GM18867 (cell line): ENCODE results near the gene SF3B4.
"Not testable (repeated sequence)": the region's sequence is repeated elsewhere in the genome, so short reads cannot be mapped to it uniquely, and the experiment has no call there.

Source experiments
- ATAC-seq: cut with Tn5 transposase; IDR thresholded peaks from one replicate; pipeline ENCODE4 v1.9.1; 2021; ENCODE audit warnings: mild to moderate bottlenecking, moderate library complexity; ENCODE audit not compliant: unreplicated experiment

Gene SF3B4

DNA sequence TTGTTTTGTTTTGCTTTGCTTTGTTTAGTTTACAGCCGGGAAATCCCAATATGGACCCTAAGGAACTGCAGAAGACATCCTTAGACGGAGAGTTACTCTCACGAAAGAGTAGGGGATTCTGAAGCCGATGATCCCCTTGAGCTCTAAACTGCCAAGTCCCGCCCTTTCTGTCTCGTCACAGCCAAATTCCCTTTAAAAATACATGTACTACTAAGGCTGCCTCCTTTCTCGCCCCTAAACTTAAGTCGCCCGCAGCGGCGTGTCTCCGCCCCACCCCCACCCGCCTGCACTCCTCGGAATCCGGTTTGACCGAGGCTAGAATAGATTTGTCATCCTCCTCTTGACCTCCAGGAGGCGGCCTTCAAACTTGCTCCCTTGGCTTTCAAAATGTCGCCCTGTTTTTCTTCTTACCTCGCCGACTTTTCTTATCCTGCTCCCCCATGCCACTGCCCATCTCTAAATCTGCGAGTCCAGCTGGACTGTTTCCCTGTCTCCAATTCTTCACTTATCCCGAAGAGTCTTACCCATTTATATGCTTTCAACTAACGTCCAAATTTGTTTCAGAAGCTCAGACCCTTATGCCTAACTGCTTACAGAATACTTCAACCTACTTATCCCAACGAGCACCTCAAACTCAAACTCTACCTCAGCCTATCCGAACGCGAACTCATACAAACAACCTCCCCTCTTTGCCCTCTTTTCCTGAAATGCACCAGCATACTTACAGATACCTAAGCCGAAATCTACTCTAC is 39.2 kb downstream of the SF3B4 start:
- peak; percentile 27 for ATAC-seq

DNA sequence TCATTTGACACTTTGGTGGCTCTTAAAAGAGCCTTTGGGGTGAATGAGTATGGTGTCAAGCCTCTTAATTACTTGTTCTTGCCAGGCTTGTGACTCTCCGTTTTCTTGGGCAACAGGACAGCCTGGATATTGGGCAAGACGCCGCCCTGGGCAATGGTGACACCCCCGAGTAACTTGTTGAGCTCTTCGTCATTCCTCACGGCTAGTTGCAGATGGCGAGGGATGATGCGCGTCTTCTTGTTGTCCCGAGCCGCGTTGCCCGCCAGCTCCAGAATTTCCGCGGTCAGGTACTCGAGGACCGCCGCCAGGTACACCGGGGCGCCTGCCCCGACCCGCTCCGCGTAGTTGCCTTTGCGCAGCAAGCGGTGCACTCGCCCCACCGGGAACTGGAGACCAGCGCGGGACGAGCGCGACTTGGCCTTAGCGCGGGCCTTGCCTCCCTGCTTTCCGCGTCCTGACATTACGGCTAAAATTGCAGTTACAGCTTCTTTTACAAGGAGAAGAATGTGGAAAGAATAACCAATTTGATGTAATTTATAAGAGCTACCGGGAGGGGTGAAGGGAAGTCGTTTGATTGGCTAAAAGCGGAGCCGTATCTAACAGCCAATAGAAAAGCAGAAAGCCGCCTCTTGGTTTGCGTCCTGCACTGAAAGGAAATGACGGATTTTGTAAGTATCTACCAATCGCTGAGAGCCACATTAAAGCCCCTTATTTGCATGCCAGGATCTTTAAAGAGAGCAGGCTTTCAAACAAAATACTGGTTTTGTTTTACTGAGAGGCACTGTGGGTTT is 40.0 kb downstream of the SF3B4 start:
- peak; percentile 46 for ATAC-seq

DNA sequence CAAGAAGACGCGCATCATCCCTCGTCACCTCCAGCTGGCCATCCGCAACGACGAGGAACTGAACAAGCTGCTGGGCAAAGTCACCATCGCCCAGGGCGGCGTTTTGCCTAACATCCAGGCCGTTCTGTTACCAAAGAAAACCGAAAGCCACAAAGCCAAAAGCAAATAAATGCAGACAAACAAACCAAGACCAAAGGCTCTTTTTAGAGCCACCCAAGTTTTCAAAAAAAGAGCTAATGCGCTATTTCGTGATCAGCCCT is 40.5 kb downstream of the SF3B4 start:
- ATAC-seq = not testable (repeated sequence)

DNA sequence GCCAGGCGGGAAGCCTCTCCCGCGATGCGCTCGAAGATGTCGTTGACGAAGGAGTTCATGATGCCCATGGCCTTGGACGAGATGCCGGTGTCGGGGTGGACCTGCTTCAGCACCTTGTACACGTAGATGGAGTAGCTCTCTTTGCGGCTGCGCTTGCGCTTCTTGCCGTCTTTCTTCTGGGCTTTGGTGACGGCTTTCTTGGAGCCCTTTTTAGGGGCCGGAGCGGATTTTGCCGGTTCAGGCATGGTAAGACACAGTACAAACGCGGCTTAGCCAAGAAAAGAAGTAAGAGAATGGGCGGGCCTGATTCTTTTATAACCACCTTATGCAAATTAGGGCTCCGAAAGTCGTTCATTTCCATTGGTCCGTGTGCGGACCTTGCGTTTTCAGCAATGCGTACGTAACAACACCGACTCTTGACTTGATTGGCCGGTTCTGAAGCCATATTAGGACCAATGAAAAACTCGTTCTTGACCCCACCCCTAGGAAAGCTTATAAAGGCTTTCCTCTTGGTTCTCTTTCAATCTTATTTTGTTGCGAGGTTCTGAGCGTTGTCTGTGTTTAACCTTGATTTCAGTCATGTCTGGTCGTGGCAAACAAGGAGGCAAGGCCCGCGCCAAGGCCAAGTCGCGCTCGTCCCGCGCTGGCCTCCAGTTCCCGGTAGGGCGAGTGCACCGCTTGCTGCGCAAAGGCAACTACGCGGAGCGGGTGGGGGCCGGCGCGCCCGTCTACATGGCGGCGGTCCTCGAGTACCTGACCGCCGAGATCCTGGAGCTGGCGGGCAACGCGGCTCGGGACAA is 41.0 kb downstream of the SF3B4 start:
- peak; percentile 59 for ATAC-seq

DNA sequence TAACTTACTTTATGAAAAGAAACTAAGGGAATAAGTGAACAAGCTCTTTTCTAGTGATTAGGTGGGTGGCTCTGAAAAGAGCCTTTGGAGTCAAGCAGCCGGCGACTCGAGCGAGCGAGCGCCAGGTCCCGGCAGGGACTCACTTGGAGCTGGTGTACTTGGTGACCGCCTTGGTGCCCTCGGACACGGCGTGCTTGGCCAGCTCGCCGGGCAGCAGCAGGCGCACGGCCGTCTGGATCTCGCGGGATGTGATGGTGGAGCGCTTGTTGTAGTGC is 41.5 kb downstream of the SF3B4 start:
- not testable (repeated sequence) for ATAC-seq

DNA sequence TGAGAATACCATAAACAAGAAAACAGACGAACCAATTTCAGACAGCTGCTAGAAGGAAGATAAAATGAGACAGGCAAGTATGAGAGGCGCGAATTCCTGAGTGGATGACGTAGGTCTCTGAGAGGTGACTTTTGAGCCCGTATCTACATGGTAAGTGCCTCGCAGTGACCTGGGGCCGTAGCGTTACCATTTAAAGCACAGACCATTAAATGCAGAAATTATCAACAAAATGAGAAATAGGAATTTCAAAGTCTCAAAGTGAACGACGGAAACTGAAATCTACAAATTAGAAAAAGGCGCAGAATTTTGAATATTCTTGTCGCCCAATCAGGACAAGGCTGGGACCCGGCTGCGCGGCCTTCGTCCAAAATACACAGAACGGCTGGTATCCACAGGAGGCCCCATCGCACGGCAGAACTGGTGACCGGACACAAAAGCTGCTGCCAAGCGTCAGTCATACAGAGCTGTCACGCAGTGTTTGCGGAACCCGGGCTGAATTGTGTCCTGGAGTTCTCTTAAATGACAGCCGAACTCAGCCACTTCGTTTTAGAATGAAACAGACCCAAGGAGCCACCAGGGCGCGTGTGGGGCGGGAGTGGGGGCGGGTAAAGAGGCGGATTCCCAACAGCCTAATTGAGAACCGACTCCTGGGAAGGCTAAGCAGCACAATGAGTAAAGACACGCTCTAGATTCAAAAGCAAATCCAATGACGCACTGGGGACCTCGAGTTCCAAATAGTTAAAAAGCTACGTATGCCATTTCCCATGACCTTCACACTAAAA is 42.1 kb downstream of the SF3B4 start:
- ATAC-seq = no peak

DNA sequence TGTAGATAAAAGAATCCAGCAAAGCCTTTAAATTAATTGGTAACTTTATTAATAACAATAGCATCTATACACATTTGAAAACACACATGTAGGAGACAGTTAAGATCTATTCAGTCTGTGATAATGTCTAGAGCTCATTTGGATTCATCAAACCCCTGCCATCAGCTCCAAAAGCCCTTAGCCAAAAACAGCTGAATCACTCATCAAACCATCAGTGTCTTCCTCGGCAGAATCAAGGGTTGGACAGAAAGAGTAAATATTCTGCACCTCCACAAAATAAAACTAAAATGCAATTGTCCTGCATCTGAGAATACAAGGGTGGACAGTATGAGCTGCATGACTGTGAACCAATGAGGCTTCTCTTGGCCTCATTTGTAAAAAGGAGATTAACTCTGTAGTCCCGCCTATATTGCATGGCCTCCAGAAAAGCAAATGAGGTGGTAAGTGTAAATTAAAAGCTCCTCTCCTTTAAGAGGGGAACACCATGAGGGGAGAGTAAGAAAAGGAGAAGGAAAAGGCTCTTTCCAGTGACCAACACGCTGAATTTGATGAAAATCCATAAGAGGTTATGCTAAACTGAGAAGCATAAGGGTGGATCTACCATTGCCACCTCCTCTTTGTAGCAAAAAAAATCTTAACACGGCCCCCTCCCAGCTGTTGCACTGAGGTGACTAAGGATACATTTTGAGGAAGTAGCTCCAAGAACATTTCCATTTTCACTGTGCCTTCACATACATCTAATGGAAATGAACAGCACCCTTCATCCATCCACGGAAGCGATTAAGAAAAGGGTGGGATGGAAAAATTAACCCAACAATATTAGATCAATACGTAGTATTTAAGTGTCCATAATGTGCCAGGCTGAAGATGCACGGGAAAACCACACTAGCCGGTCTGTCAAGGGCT is 42.9 kb downstream of the SF3B4 start:
- no peak for ATAC-seq

DNA sequence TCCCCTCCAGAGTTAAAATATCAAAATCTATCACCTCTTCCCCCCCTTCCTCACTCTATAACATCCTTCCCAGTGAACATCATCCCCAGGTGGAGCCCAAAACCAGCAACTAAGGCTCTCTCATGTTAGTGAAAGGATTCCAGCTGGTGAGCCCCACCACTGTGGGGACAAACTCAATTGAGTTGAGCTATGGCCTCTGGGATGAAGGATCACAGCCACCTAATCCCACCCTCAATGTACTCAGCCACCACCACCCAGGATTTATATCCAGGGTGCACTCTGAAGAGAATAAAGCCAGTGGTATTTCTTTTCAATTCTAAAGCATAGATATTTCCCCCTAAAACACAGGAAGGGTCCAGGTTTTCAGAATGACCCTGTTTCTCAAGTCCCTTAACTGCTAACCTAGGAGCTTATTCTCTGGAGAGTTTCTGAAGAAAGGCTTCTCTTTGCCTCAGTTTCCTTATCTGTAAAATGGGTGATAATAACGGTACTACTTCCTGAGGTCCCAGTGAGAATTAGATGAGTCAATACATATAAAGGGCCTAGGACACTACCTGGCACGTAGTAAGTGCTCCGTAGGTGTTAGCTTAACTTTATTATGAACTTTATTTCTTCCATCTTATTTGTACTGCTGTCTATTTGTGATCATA is 43.9 kb downstream of the SF3B4 start:
- no peak for ATAC-seq

DNA sequence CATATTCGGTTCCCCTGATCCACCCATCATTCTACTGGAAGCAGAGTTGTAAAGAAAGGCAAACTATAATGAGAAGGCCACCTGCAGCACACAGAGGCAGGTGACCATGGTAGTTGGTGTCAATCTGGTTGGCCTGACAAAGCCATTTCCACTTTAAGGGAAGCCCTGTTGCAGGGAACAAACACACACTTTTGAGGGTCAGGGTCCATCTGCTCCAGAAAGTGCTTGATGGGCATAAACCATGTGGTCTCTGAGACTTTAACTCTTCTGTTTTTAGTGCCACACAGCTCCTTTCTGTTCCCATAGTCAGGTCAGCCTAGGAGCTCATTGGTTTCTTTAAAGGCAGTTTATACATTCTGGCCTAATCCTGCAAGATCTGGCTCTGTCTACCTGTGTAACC is 45.7 kb downstream of the SF3B4 start:
- ATAC-seq = no peak

DNA sequence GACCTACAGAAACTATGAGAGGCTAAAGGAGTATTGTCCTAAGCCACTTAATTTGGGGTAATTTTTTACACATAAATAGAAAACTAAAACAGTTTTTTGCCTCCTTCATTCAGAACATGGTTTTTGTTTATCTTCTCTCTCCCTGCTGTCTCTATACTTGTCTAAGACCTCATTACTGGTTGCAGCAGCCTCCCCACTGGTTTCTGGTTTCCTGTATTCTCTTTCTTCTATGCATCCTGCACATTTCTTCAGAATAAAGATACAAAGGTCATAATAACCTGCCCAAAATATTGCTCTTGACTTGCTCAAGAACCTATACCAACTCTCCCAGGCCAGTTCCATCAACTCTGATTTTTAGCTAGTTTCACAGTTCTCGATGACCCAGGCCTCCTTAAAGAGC is 48.0 kb downstream of the SF3B4 start:
- no peak for ATAC-seq

DNA sequence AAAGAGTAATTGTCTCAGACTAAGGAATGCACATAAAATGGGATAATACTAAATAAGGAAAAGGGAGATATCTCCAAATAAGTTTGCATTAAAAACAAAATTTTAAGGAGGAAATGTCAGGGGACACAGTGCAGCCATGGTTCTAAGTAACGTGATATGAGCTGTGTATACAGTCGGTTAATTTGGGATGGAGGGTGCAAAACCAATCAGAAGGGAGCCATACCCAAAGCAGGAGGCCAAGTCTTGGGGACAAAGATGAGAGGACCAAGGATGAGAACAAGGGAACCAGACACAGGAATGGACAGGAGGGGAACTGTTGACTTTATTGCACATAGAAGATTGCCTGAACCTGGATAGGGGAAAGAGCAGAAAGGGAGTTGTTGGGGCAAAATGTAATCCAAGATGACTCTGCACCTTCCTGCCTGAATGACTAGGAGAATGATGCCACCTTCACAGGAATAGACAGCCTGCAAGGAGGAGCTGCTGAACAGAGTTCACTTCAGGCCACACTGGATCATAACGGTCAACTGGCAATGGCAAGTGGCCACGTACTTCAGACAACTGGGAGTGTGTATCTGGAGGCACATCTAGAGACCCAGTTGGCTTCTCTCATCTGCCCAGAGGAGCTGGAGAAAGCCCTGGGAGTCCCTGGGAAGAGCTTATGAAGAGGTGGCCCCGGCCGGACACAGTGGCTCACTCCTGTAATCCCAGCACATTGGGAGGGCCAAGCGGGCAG is 50.2 kb downstream of the SF3B4 start:
- ATAC-seq = no peak
